ENCODE data around the gene DPYD.
"Not testable (repeated sequence)": the region's sequence is repeated elsewhere in the genome, so short reads cannot be mapped to it uniquely, and the experiment has no call there.

DPYD gene

GRCh38 chr1:97379387-97380075, 541.3 kb downstream of the DPYD start:
- in situ Hi-C loops (cut with MboI; ENCODE audit: low sequenced_read_pairs): no loop called here

GRCh38 chr1:97378596-97378995, 542.2 kb downstream of the DPYD start:
- in situ Hi-C loops (cut with MboI; ENCODE audit: low sequenced_read_pairs): no loop called here

- in situ Hi-C loops (cut with MboI; ENCODE audit: low sequenced_read_pairs): no loop called here
Measured at GRCh38 chr1:97377432-97378034, 543.3 kb downstream of the DPYD start.

GRCh38 chr1:97373000-97373399, 547.8 kb downstream of the DPYD start:
- in situ Hi-C loops (cut with MboI; ENCODE audit: low sequenced_read_pairs): no loop called here

GRCh38 chr1:97372531-97372930, 548.3 kb downstream of the DPYD start:
- in situ Hi-C loops (cut with MboI; ENCODE audit: low sequenced_read_pairs): no loop called here

- in situ Hi-C loops (cut with MboI; ENCODE audit: low sequenced_read_pairs): no loop called here
Measured at GRCh38 chr1:97368296-97368695, 552.5 kb downstream of the DPYD start.

- in situ Hi-C loops (cut with MboI; ENCODE audit: low sequenced_read_pairs): no loop called here
Measured at GRCh38 chr1:97366984-97367383, 553.9 kb downstream of the DPYD start.

GRCh38 chr1:97365026-97365425, 555.8 kb downstream of the DPYD start:
- in situ Hi-C loops (cut with MboI; ENCODE audit: low sequenced_read_pairs): no loop called here

- in situ Hi-C loops (cut with MboI; ENCODE audit: low sequenced_read_pairs): no loop called here
Measured at GRCh38 chr1:97364086-97364485, 556.7 kb downstream of the DPYD start.

- in situ Hi-C loops (cut with MboI; ENCODE audit: low sequenced_read_pairs): no loop called here
Measured at GRCh38 chr1:97356309-97356708, 564.5 kb downstream of the DPYD start.

GRCh38 chr1:97352936-97353382, 567.9 kb downstream of the DPYD start:
- in situ Hi-C loops (cut with MboI; ENCODE audit: low sequenced_read_pairs): no loop called here

GRCh38 chr1:97351846-97352245, 569.0 kb downstream of the DPYD start:
- in situ Hi-C loops (cut with MboI; ENCODE audit: low sequenced_read_pairs): no loop called here

GRCh38 chr1:97350662-97351061, 570.2 kb downstream of the DPYD start:
- in situ Hi-C loops (cut with MboI; ENCODE audit: low sequenced_read_pairs): no loop called here

GRCh38 chr1:97350241-97350640, 570.6 kb downstream of the DPYD start:
- in situ Hi-C loops (cut with MboI; ENCODE audit: low sequenced_read_pairs): no loop called here

- in situ Hi-C loops (cut with MboI; ENCODE audit: low sequenced_read_pairs): not testable (repeated sequence)
Measured at GRCh38 chr1:97349794-97350193, 571.0 kb downstream of the DPYD start.

- in situ Hi-C loops (cut with MboI; ENCODE audit: low sequenced_read_pairs): no loop called here
Measured at GRCh38 chr1:97348599-97349265, 572.1 kb downstream of the DPYD start.

GRCh38 chr1:97340951-97341350, 579.9 kb downstream of the DPYD start:
- in situ Hi-C loops (cut with MboI; ENCODE audit: low sequenced_read_pairs): no loop called here

- in situ Hi-C loops (cut with MboI; ENCODE audit: low sequenced_read_pairs): no loop called here
Measured at GRCh38 chr1:97338347-97338746, 582.5 kb downstream of the DPYD start.

- in situ Hi-C loops (cut with MboI; ENCODE audit: low sequenced_read_pairs): no loop called here
Measured at GRCh38 chr1:97337250-97338030, 583.4 kb downstream of the DPYD start.

- in situ Hi-C loops (cut with MboI; ENCODE audit: low sequenced_read_pairs): no loop called here
Measured at GRCh38 chr1:97334454-97334853, 586.4 kb downstream of the DPYD start.

GRCh38 chr1:97332716-97333115, 588.1 kb downstream of the DPYD start:
- in situ Hi-C loops (cut with MboI; ENCODE audit: low sequenced_read_pairs): no loop called here

All from HL-60/S4 treated with phorbol 12-myristate 13-acetate at 8.2 ng/mL for 4 days and 3 days (cell line).